Endothelial cell (in vitro differentiated cells): ENCODE measurements around the gene TEX14. TPM values are rescaled to one million over a fixed set of nuclear protein-coding genes. Genes with fewer than 3 reads are reported as not detected.

Experiments used
- DNase-seq: peaks from one replicate; pipeline ENCODE4 v3.0.0; 2021; ENCODE audit warnings: low spot score
- H3K27ac Mint-ChIP-seq: one replicate; pipeline ENCODE4 v1.8.0; 2021; ENCODE audit warnings: mixed read lengths, inconsistent platforms; ENCODE audit not compliant: unreplicated experiment
- H3K27me3 Mint-ChIP-seq: one replicate; pipeline ENCODE4 v1.8.0; 2021; ENCODE audit warnings: mild to moderate bottlenecking, moderate library complexity, mixed read lengths, inconsistent platforms; ENCODE audit not compliant: unreplicated experiment
- H3K36me3 Mint-ChIP-seq: one replicate; pipeline ENCODE4 v1.8.0; 2021; ENCODE audit warnings: mild to moderate bottlenecking, low read depth, mixed read lengths, inconsistent platforms; ENCODE audit not compliant: unreplicated experiment
- H3K4me1 Mint-ChIP-seq: one replicate; pipeline ENCODE4 v1.8.0; 2021; ENCODE audit warnings: mild to moderate bottlenecking, mixed read lengths, inconsistent platforms; ENCODE audit not compliant: unreplicated experiment
- H3K4me3 Mint-ChIP-seq: one replicate; pipeline ENCODE4 v1.8.0; 2021; ENCODE audit warnings: mild to moderate bottlenecking, mixed read lengths, inconsistent platforms; ENCODE audit not compliant: unreplicated experiment
- H3K9me3 Mint-ChIP-seq: one replicate; pipeline ENCODE4 v1.8.0; 2021; ENCODE audit warnings: mixed read lengths, inconsistent platforms; ENCODE audit not compliant: unreplicated experiment
- CTCF ChIP-seq: fragments of 200-600 bp; sonication (generic); IDR thresholded peaks from one replicate; pipeline ENCODE4 v1.5.0; 2021; ENCODE audit warnings: antibody characterized with exemption; ENCODE audit not compliant: unreplicated experiment
- total RNA-seq: library from RNA; stranded (reverse); fragmentation: NEBNext Ultra II Directional; extraction: Animal tissue kit (Norgen Biotek cat#: 25700); gene quantifications from one replicate; pipeline ENCODE4 v1.2.1, GENCODE V29; 2021; ENCODE audit not compliant: unreplicated experiment

The TEX14 gene
- total RNA-seq, 1 donor from 2014 or later = 0.21 TPM

GRCh38 chr17:58530655-58531054 lies 161.2 kb downstream of the TEX14 start:
- no peak overlapping the region for H3K4me3 Mint-ChIP-seq
- H3K27ac Mint-ChIP-seq = no peak overlapping the region
- TF ChIP-seq CTCF = no peak
- peaks cover 40% of the 10 kb centered on the region for H3K4me1 Mint-ChIP-seq
- H3K9me3 Mint-ChIP-seq = no peaks in the 10 kb centered on the region
- DNase-seq = no peak
- peaks cover 23% of the 10 kb centered on the region for H3K27me3 Mint-ChIP-seq
- H3K36me3 Mint-ChIP-seq = peaks cover 4% of the 10 kb centered on the region

- DNase-seq = no peak
- peaks cover 23% of the 10 kb centered on the region for H3K27me3 Mint-ChIP-seq
- no peaks in the 10 kb centered on the region for H3K9me3 Mint-ChIP-seq
- no peak overlapping the region for H3K4me3 Mint-ChIP-seq
- peaks cover 53% of the 10 kb centered on the region for H3K4me1 Mint-ChIP-seq
- no peak for TF ChIP-seq CTCF
- H3K27ac Mint-ChIP-seq = no peak overlapping the region
- H3K36me3 Mint-ChIP-seq = peaks cover 4% of the 10 kb centered on the region
Observed at GRCh38 chr17:58529275-58529674, 162.6 kb downstream of the TEX14 start.

- DNase-seq = no peak
- Mint-ChIP-seq H3K27me3 (peaks cover 23% of the 10 kb centered on the region), H3K4me3 (no peak overlapping the region), H3K9me3 (no peaks in the 10 kb centered on the region), H3K27ac (no peak overlapping the region), H3K36me3 (peaks cover 4% of the 10 kb centered on the region), H3K4me1 (peaks cover 53% of the 10 kb centered on the region)
- TF ChIP-seq CTCF = no peak
Observed at GRCh38 chr17:58528443-58528842, 163.4 kb downstream of the TEX14 start.

GRCh38 chr17:58527949-58528348 lies 163.9 kb downstream of the TEX14 start:
- Mint-ChIP-seq H3K27ac (no peak overlapping the region), H3K36me3 (no peaks in the 10 kb centered on the region), H3K27me3 (peaks cover 20% of the 10 kb centered on the region), H3K9me3 (no peaks in the 10 kb centered on the region), H3K4me1 (peaks cover 53% of the 10 kb centered on the region), H3K4me3 (no peak overlapping the region)
- TF ChIP-seq CTCF = no peak
- no peak for DNase-seq

GRCh38 chr17:58527306-58527705 lies 164.5 kb downstream of the TEX14 start:
- Mint-ChIP-seq H3K4me1 (peaks cover 53% of the 10 kb centered on the region), H3K9me3 (no peaks in the 10 kb centered on the region), H3K36me3 (no peaks in the 10 kb centered on the region), H3K4me3 (no peak overlapping the region), H3K27me3 (peaks cover 17% of the 10 kb centered on the region), H3K27ac (no peak overlapping the region)
- no peak for DNase-seq
- peak; percentile 37 for TF ChIP-seq CTCF
